Activated B cell treated with CpG ODN at 0.5 μM for 24 hours (primary cell): ENCODE data around the gene NOS1. TPM values are rescaled to one million over a fixed set of nuclear protein-coding genes. Genes with fewer than 3 reads are reported as not detected.

ENCODE experiments used
- ATAC-seq: fragments of 200-7000 bp; cut with Tn5 transposase; one replicate; pipeline ENCODE4 v1.10.0; 2021; ENCODE audit warnings: low read depth, mild to moderate bottlenecking, moderate library complexity
- CTCF ChIA-PET: fragments of 350-600 bp; sonication (Branson Sonifier 250); formaldehyde crosslinking; loops from one replicate; lab custom pipeline; 2021; ENCODE audit warnings: antibody characterized with exemption; lab: Charles Lee
- POLR2A ChIA-PET: fragments of 350-600 bp; sonication (Branson Sonifier 250); formaldehyde crosslinking; loops from one replicate; lab custom pipeline; 2021; ENCODE audit warnings: antibody characterized with exemption; lab: Charles Lee
- DNase-seq: peaks from one replicate; pipeline ENCODE4 v3.0.0; 2022
- H3K27ac Mint-ChIP-seq: one replicate; pipeline ENCODE4 v1.8.0; 2020; ENCODE audit warnings: mixed read lengths
- H3K27me3 Mint-ChIP-seq: one replicate; pipeline ENCODE4 v1.8.0; 2021; ENCODE audit warnings: mixed read lengths
- H3K36me3 Mint-ChIP-seq: one replicate; pipeline ENCODE4 v1.8.0; 2021; ENCODE audit warnings: low read depth, mixed read lengths
- H3K4me1 Mint-ChIP-seq: one replicate; pipeline ENCODE4 v1.8.0; 2021; ENCODE audit warnings: mixed read lengths
- H3K4me3 Mint-ChIP-seq: one replicate; pipeline ENCODE4 v1.8.0; 2020; ENCODE audit warnings: mild to moderate bottlenecking, mixed read lengths
- H3K9me3 Mint-ChIP-seq: one replicate; pipeline ENCODE4 v1.8.0; 2020; ENCODE audit warnings: mixed read lengths
- intact Hi-C: fragments of 100-400 bp; cut with micrococcal nuclease; formaldehyde crosslinking; loops from one replicate; pipeline ENCODE4 v1.15.1; 2024
- total RNA-seq: library from RNA; stranded (reverse); gene quantifications from 2 replicates; pipeline ENCODE4 v1.2.3, GENCODE V29; 2022
- TF ChIP-seq, protein P1 (sequence below): fragments of 200-600 bp; IDR thresholded peaks from one replicate; pipeline ENCODE4 v1.8.0; 2022; ENCODE audit warnings: antibody characterized with exemption, mild to moderate bottlenecking

NOS1 gene
- total RNA-seq, 1 donor from 2014 or later: not detected

DNA sequence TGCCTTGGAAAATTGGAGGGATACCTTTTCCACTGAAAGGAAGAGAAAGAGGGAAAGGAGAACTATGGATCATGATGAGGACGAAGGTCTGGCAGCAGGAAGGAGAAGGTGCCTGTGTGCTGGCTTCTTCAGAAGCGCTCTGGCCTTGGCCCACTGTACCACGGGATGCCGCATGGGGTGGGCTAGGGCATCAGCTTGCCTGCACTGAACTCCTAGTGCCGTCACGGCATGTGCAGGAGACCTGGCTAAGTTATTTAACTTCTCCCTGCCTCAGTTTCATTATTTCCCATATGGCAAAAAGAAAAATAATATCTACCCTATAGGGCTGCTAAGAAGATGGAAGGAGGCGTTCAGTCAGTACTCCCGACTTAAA lies 199.3 kb downstream of the NOS1 start:
- Mint-ChIP-seq H3K36me3 (peaks cover 95% of the 10 kb centered on the region), H3K4me1 (no peaks in the 10 kb centered on the region), H3K27me3 (no peaks in the 10 kb centered on the region), H3K27ac (no peak overlapping the region), H3K9me3 (no peaks in the 10 kb centered on the region), H3K4me3 (no peak overlapping the region)
- intact Hi-C loops: no loop called here
- TF ChIP-seq, protein P1, sequence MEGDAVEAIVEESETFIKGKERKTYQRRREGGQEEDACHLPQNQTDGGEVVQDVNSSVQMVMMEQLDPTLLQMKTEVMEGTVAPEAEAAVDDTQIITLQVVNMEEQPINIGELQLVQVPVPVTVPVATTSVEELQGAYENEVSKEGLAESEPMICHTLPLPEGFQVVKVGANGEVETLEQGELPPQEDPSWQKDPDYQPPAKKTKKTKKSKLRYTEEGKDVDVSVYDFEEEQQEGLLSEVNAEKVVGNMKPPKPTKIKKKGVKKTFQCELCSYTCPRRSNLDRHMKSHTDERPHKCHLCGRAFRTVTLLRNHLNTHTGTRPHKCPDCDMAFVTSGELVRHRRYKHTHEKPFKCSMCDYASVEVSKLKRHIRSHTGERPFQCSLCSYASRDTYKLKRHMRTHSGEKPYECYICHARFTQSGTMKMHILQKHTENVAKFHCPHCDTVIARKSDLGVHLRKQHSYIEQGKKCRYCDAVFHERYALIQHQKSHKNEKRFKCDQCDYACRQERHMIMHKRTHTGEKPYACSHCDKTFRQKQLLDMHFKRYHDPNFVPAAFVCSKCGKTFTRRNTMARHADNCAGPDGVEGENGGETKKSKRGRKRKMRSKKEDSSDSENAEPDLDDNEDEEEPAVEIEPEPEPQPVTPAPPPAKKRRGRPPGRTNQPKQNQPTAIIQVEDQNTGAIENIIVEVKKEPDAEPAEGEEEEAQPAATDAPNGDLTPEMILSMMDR: no peak
- DNase-seq (no peak), ATAC-seq (no peak)
- ChIA-PET POLR2A (no interaction called here), CTCF (no interaction called here)

- ChIA-PET POLR2A (no interaction called here), CTCF (no interaction called here)
- Mint-ChIP-seq H3K36me3 (peaks cover 95% of the 10 kb centered on the region), H3K9me3 (no peaks in the 10 kb centered on the region), H3K27me3 (no peaks in the 10 kb centered on the region), H3K4me1 (no peaks in the 10 kb centered on the region), H3K4me3 (no peak overlapping the region), H3K27ac (no peak overlapping the region)
- TF ChIP-seq, protein P1: no peak
- intact Hi-C loops: no loop called here
- no peak for DNase-seq
- ATAC-seq: no peak
Observed at GRCh38 chr12:117161460-117162166, 199.8 kb downstream of the NOS1 start.

DNA sequence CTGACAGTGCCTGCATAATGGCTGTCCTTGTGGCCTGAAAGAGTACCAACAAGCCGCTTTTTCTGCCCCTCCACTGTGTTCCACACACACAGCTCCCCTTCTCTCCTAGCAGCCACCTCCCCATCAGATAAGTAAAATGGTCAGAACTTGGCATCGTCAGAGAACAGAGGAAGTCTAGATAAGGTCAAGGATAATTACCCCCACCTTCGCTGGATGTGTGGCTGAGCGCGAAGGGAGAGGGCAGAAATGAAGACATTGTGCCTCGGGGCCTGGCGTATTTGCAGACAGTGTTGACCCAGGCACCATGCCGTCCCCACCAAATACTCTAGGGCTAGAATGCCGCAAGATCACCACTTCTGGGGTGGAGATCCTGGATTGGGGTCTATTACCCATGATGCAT lies 201.8 kb downstream of the NOS1 start:
- Mint-ChIP-seq H3K4me3 (no peak overlapping the region), H3K4me1 (no peaks in the 10 kb centered on the region), H3K27me3 (no peaks in the 10 kb centered on the region), H3K9me3 (no peaks in the 10 kb centered on the region), H3K27ac (no peak overlapping the region), H3K36me3 (peaks cover 95% of the 10 kb centered on the region)
- ATAC-seq (no peak), DNase-seq (no peak)
- ChIA-PET CTCF (no interaction called here), POLR2A (no interaction called here)
- TF ChIP-seq, protein P1: no peak
- intact Hi-C loops: no loop called here

DNA sequence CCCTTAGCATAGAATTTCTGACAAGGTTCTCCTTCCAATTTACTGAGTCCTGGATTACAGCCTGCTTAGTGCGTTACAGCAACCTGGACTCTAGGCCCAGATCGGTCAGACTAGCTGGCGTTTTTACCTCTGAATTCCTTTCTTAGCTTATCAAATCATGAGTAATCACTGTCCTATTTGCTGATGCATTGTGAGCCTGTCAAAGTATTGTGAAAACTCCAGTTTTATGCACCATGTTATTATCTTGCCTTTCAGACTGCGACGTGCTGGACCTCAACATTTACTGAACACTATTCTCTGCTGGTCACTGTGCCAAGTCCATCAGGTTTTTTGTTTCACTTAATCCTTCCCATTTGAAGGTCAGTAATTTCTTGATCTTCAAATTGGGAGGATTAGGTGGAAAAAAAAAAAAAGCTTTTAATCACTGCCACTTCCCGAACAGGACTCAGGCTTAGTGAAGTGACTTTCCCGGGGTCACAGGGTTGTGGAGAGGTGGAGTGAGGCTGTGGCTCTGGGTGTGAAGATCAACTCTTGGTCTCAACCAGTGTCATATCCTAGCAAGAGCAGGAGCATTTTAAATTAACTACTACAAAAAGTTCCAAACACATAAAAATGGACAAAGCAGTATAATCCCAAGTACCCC lies 202.4 kb downstream of the NOS1 start:
- Mint-ChIP-seq H3K4me1 (no peaks in the 10 kb centered on the region), H3K27ac (no peak overlapping the region), H3K4me3 (no peak overlapping the region), H3K27me3 (no peaks in the 10 kb centered on the region), H3K36me3 (peaks cover 95% of the 10 kb centered on the region), H3K9me3 (no peaks in the 10 kb centered on the region)
- CTCF ChIA-PET: interaction anchor here (0.7 kb wide), 1 partner anchor 384 kb away, joined by 3 read pairs; no protein-coding TSS in a partner anchor
- POLR2A ChIA-PET: no interaction called here
- ATAC-seq (no peak), DNase-seq (no peak)
- TF ChIP-seq, protein P1: no peak
- intact Hi-C loops: no loop called here

Other genes with a start within 250 kb of the NOS1 start
- gene FBXO21, start 171.2 kb downstream of the NOS1 start, total RNA-seq: 35.9 and 41.5 TPM in 2 replicates